Stimulated activated CD8-positive, alpha-beta memory T cell treated with anti-CD3 and anti-CD28 coated beads, Interleukin-4, amount 100 ng/mL, for 24 hours (primary cell): ENCODE data around the gene ZNF516.

Experiments used
- DNase-seq: peaks from one replicate; pipeline ENCODE4 v3.0.0-alpha.2; 2020; ENCODE audit warnings: low read depth

ZNF516 gene

GRCh38 chr18:76468345-76469304, 26.4 kb downstream of the ZNF516 start:
- DNase-seq = no peak

GRCh38 chr18:76467371-76468190, 27.5 kb downstream of the ZNF516 start:
- no peak for DNase-seq

GRCh38 chr18:76466410-76466991, 28.5 kb downstream of the ZNF516 start:
- no peak for DNase-seq

- no peak for DNase-seq
Measured at GRCh38 chr18:76465630-76466409, 29.2 kb downstream of the ZNF516 start.

DNA sequence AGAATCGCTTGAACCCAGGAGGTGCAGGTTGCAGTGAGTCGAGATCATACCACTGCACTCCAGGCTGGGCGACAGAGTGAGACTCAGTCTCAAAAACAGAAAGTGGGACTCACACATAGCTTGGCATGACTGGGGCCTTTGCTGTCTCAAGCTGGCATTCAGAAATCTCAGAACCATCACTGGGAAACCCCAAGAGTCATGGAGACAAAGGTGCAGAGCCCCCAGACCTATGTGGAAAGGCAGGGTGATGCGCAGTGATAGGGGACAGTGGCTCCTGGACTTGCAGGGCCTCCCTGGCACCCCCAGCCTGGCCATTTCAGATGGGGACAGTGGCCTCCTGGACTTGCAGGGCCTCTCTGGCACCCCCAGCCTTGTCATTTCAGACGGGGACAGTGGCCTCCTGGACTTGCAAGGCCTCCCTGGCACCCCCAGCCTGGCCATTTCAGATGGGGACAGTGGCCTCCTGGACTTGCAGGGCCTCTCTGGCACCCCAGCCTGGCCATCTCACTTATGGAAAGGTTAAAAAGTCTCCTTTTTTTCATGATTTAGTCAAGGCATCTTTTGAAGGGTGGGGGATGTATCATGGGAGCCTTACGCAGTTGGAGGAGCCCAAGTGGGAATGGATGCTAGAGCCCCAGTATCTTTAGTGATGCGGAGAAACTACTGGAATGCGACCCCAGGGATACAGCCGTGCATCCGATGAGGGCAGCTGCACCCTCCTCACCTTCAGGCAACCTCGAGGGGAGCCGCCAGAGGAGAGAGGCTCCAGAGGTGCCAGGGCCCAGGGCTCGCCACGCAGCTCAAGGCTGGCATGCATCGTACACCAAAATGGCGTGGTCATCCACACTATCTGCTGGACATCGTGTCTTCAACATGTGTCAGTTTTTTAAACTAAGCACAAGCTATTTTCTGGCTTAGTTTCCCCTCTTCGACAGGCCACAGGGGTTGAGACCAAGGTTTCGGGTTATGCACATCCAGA, 30.5 kb downstream of the ZNF516 start:
- no peak for DNase-seq

GRCh38 chr18:76463872-76464271, 31.2 kb downstream of the ZNF516 start:
- DNase-seq = no peak

DNA sequence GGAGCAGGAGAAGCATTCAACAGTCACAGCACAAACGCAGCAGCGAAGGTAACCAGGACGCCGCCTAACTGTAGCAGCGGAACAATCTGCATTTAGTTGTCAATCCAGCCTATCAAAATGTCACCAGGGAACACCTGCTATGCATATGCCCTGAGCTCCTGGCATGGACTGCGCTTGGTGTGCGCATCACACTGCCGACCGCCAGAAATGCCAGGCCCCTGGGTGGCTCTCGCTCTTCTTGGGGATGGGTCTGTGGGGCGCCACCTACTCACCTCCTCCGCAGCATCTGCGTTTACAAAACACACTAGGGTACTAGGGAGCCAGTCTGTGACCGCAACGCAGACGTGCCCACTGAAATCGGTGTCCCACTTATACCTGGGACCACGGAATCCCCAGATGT, 31.7 kb downstream of the ZNF516 start:
- DNase-seq = no peak

DNA sequence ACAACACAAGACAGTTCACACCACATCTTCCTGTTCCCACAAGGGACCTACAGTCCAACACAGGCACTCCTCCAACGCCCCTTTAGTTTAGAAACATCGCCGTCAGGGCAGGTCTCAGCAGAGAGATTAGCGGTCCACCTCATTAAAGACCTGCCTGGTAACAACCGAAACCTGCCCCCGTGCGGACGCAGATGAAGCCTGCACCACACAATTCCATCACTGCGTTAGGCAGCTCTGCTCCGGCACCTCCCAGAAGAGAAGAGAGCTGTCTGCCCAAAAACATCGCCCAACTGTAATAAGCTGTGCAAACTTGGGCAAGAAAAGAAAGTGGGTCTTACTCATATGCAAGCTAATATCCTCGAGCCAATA, 32.7 kb downstream of the ZNF516 start:
- no peak for DNase-seq

DNA sequence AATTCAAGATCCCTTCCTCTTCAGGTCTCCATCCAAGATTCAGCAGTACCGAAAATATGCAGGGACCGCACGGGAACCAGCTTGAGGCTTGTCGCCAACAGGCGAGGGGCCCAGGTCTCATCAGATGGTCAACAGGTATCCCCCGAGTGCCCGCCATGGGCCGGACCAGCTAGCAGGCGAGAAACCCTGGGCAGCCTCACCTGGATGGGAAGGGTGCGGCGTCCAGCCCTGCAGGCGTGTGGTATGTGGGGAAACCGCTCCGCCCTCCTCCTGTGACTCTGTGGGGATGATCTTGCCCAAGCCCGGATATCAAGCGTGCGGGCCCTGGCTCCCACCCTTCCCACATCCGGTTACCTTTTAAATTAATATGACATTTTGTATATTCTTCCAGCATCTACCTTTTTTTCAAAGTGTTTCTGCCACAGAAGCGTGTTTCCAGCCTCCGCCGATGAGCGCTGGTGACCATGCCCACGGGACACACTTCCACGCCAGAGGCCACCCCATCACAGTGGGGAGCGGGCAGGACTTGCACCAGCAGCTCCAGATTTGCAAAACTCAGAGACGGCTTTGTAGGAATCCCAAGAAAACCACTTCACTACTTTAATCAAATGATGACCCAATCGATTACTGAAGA, 33.2 kb downstream of the ZNF516 start:
- DNase-seq = no peak

- DNase-seq = no peak
Measured at GRCh38 chr18:76461148-76461547, 33.9 kb downstream of the ZNF516 start.

DNA sequence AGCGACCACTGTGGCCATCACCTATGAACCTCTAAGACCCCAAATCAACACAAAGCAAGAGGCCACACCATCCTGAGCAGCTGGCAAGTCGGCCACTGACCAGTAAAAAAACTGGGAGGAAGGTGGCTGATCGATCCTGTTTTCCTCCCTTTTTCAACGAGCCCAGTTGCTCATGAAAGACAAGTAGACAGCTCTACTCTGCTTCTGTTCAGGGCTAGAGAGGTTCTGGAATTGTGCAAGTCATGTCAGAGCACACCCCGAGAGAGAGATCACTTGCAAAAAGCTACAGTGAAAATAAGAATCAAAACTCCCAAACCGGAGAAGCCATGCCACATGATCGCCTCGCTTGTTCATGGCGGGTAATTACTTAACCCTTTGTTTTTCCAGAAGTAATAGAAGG, 34.6 kb downstream of the ZNF516 start:
- DNase-seq = no peak

- no peak for DNase-seq
Measured at GRCh38 chr18:76459687-76460350, 35.2 kb downstream of the ZNF516 start.

GRCh38 chr18:76459312-76459686, 35.7 kb downstream of the ZNF516 start:
- DNase-seq = no peak

- no peak for DNase-seq
Measured at GRCh38 chr18:76458522-76459311, 36.3 kb downstream of the ZNF516 start.

DNA sequence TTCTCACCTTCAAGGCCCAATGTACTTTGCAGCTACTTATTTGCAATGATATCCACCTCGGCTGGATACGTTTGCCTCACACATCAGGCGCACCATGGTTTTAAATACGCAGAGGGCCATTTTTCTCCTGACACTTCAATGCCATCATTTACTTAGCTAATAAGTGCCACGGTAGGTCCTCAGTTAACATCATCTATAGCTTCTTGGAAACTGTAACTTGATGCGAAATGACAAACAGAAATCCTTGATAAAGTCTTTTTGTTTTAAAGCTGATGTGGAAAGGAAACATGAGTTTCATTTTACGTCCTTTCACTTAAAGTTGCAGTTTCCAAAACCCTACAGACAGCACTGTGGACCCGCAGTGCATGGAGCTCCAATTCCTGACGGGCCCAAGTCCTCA, 37.1 kb downstream of the ZNF516 start:
- DNase-seq = no peak

DNA sequence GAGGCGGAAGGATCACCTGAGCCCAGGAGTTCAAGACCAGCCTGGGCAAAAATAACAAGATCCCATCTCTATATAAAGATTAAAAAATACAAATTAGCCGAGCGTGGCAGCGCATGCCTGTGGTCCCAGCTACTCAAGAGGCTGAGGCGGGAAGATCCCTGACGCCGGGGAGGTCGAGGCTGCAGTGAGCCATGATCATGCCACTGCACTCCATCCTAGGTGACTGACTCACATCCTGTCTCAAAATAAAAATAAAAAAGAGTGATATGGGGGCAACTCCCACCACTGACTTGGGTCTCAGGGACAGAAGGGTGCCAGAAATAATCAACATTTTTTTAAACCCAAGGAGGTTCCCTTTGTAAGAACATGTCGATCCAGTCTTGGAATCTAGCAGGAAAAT, 37.6 kb downstream of the ZNF516 start:
- no peak for DNase-seq

DNA sequence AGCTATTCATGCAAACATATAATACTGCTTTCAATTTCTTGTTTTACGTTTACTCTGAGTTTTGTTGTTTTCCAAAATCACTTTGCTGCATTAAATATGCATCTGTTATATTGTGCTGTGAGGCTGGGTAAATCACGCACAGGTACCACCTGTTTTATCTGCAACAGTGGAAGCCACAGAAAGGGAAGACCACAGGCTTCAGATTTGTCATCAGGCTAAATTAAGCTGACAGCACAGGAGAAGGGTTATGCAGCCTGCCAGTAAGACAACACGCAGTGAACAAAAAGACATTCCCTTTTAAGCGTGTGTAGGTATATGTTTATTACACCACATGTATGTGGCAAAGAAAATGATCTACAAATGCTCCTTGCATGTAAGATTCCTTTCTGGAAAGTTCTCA, 38.2 kb downstream of the ZNF516 start:
- DNase-seq = no peak

DNA sequence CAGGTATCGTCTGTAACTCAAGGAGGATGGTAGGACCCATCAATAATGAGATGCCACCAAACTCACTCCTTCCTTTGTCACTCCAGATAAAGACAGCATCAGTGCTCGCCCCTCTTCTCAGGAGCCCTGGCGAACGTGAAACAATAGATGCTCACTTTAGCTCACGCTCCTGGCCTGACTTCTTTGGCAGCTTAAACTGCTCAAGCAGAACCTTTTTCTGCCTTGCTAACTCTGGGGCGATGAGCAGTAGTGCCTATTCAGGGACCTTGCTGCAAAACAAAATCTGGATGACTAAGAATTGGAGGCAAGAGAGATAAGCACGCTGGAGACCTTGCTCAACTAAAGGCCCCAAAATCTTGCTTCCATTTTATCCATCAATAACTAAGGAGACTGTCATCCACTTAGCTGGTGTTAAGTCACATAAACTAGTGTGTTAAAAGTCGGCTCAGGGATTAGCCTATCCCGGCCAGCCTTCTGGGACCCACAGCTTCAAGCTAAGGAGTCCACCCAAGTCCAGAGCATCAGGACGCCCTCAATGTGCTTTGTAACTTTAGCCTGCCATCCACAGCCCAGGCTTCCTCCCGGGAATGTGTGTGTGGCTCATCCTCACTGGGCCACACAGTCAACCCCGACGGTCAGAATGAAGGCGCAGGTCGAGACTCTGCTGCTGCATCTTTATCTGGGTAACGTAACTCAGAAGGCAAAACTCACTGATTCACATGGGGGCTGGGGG, 38.9 kb downstream of the ZNF516 start:
- DNase-seq = no peak
